Measurements from ENCODE around the gene ADPRM. TPM values are rescaled to one million over a fixed set of nuclear protein-coding genes. Genes with fewer than 3 reads are reported as not detected.

The ADPRM gene
- total and polyA plus RNA-seq, 2 donors (not counting 3 experiments of a cell fraction or from before 2014, with no cell fraction given) = 7.4 to 7.6 TPM

DNA sequence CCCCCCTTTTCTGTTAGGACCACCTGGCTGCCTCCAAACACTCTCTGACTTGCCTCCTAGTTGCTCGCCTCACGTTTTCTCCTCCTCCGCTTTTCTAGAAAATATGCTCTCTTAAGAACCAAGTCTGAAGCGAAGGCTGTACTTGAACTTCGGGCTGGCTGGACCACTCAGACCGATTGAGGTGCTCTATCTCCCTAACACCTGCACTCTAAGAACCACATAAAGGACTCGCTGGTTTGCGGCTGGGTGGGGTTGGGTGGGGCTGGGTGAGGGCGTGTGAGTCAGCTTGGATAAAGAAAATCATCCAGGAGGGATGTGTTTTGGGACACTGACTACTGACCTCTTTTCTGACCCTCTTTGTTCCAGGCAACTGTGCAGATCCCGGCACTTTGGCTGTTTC lies 55.3 kb downstream of the ADPRM start:
- H3K4me3 ChIP-seq (replicated peaks in 1 of 3; ENCODE audit: insufficient read depth in 1 of 3, low read depth in 1 of 3, low read length in 3 of 3) = no peak overlapping the region
- intact Hi-C loops (cut with micrococcal nuclease) = no loop called here
- dilution Hi-C loops (cut with MboI; ENCODE audit: extremely low pct_ligation_motif_present, low sequenced_read_pairs) = no loop called here
- DNase-seq (ENCODE audit: low read depth, low spot score) (no peak), FAIRE-seq (no peak)
- no peaks in the 10 kb centered on the region for H3K9me3 ChIP-seq (replicated peaks; ENCODE audit: control insufficient read depth, insufficient read depth, low read length)
- ChIA-PET CTCF (no interaction called here), POLR2A (no interaction called here)
- TF ChIP-seq GATA2 (IDR thresholded peaks at IDR 0.05; ENCODE audit: insufficient read depth, insufficient read length, low read depth, low read length) (no peak), CTCF (IDR thresholded peaks at IDR 0.05; ENCODE audit: extremely low read depth in 1 of 2, insufficient read depth in 1 of 2, low read depth in 1 of 2, low read length in 2 of 2) (no peak), JUN (IDR thresholded peaks at IDR 0.05; ENCODE audit: borderline replicate concordance, insufficient read depth, insufficient read length, low read depth) (no peak), MYC (IDR thresholded peaks at IDR 0.05; ENCODE audit: low read depth, low read length) (no peak), POLR2A (IDR thresholded peaks at IDR 0.05; ENCODE audit: low read depth, low read length) (no peak)
- H2AFZ ChIP-seq (ENCODE audit: low read depth, low read length) = no peak overlapping the region
- H3K4me1 ChIP-seq (ENCODE audit: control insufficient read depth, extremely low read depth, insufficient read depth, low read length) = no peaks in the 10 kb centered on the region
- BruUV-seq (replicated peaks) = no TSS peak
- no peaks in the 10 kb centered on the region for H3K79me2 ChIP-seq (ENCODE audit: control insufficient read depth, insufficient read depth, low read length)
- no peaks in the 10 kb centered on the region for H3K9me1 ChIP-seq (replicated peaks; ENCODE audit: control insufficient read depth, extremely low read depth, insufficient read depth, low read length)
- no peaks in the 10 kb centered on the region for H4K20me1 ChIP-seq (replicated peaks; ENCODE audit: control insufficient read depth, extremely low read depth, insufficient read depth, low read length)
- no peak overlapping the region for H3K27ac ChIP-seq (ENCODE audit: insufficient read depth, low read depth, low read length)
- no peaks in the 10 kb centered on the region for H3K36me3 ChIP-seq (ENCODE audit: control insufficient read depth in 2 of 2, extremely low read depth in 1 of 2, insufficient read depth in 2 of 2, low read length in 2 of 2)
- H3K4me2 ChIP-seq (ENCODE audit: insufficient read depth, low read length) = no peak overlapping the region
- H3K27me3 ChIP-seq (ENCODE audit: control insufficient read depth in 2 of 2, insufficient read depth in 2 of 2, low read length in 2 of 2) = no peaks in the 10 kb centered on the region
- no peak overlapping the region for H3K9ac ChIP-seq (replicated peaks; ENCODE audit: extremely low read depth, insufficient read depth, low read length)

DNA sequence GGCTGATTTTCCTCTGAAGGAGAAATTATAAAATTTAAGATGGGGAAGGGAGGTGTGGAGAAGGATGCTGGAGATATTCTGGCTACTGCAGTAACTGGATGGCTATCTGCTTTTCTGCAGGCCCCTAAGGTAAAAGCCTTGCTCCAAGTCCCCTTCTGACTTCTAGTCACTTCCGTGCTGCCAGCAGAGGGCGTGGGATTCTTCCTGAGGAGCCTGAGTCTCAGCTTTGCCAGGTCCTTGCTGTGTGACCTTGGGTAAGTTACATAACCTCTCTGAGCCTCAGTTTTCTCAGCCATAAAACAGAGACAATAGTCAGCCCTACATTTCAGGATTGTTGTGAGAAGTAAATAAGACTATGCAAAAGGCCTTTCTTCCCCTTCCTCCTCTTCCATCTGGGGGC lies 56.7 kb downstream of the ADPRM start:
- Histone ChIP-seq H3K4me3 (replicated peaks in 1 of 3; ENCODE audit: insufficient read depth in 1 of 3, low read depth in 1 of 3, low read length in 3 of 3) (no peak overlapping the region), H3K9me3 (replicated peaks; ENCODE audit: control insufficient read depth, insufficient read depth, low read length) (no peaks in the 10 kb centered on the region), H4K20me1 (replicated peaks; ENCODE audit: control insufficient read depth, extremely low read depth, insufficient read depth, low read length) (no peaks in the 10 kb centered on the region), H3K27me3 (ENCODE audit: control insufficient read depth in 2 of 2, insufficient read depth in 2 of 2, low read length in 2 of 2) (no peaks in the 10 kb centered on the region), H3K9me1 (replicated peaks; ENCODE audit: control insufficient read depth, extremely low read depth, insufficient read depth, low read length) (no peaks in the 10 kb centered on the region), H3K27ac (ENCODE audit: insufficient read depth, low read depth, low read length) (no peak overlapping the region), H3K9ac (replicated peaks; ENCODE audit: extremely low read depth, insufficient read depth, low read length) (no peak overlapping the region), H3K4me1 (ENCODE audit: control insufficient read depth, extremely low read depth, insufficient read depth, low read length) (no peaks in the 10 kb centered on the region), H3K36me3 (ENCODE audit: control insufficient read depth in 2 of 2, extremely low read depth in 1 of 2, insufficient read depth in 2 of 2, low read length in 2 of 2) (no peaks in the 10 kb centered on the region), H2AFZ (ENCODE audit: low read depth, low read length) (no peak overlapping the region), H3K4me2 (ENCODE audit: insufficient read depth, low read length) (no peak overlapping the region), H3K79me2 (ENCODE audit: control insufficient read depth, insufficient read depth, low read length) (no peaks in the 10 kb centered on the region)
- dilution Hi-C loops (cut with MboI; ENCODE audit: extremely low pct_ligation_motif_present, low sequenced_read_pairs) = no loop called here
- ChIA-PET CTCF (interaction anchor here (1.1 to 1.8 kb wide), 3 partner anchors 16 to 107 kb away, joined by 3 to 5 read pairs (median 4); no protein-coding TSS in a partner anchor), POLR2A (no interaction called here)
- FAIRE-seq = no peak
- TF ChIP-seq MYC (IDR thresholded peaks at IDR 0.05; ENCODE audit: low read depth, low read length) (no peak), CTCF (IDR thresholded peaks at IDR 0.05; ENCODE audit: extremely low read depth in 1 of 2, insufficient read depth in 1 of 2, low read depth in 1 of 2, low read length in 2 of 2) (peak; percentile 18 to 28)
- intact Hi-C loops (cut with micrococcal nuclease) = no loop called here
- no TSS peak for BruUV-seq (replicated peaks)
- DNase-seq (ENCODE audit: low read depth, low spot score) = no peak

Data from endothelial cell of umbilical vein (primary cell).